ENCODE data around the gene MYL5.

The MYL5 gene

DNA sequence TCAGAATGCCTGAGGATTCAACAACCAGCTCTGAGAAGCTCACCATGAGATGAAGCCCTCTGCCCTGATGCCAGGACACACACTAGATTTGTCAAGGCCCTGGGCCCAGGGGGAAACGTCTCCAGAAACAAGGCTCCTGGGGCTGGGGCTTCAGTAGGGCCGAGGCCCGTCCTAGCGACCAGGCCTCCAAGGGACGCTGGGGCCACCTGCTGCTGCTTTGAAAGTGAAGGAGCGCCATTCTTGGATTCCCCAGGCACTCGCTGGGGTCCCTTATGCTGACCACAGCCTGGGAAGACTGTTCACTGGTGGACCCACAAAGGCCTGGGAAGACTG lies 25.1 kb upstream of the MYL5 start:
- POLR2A ChIA-PET: no interaction called here
- TF ChIP-seq CTCF (IDR thresholded peaks at IDR 0.05; ENCODE audit: insufficient read depth, low read length, missing control alignments): no peak
- no peak for DNase-seq (ENCODE audit: low read depth, low spot score)
- H3K4me3 ChIP-seq (ENCODE audit: low read depth, low read length): no peak overlapping the region
- CTCF ChIA-PET: no interaction called here

GRCh38 chr4:649751-650310 lies 24.5 kb upstream of the MYL5 start:
- DNase-seq (ENCODE audit: low read depth, low spot score): no peak
- CTCF ChIA-PET: no interaction called here
- TF ChIP-seq CTCF (IDR thresholded peaks at IDR 0.05; ENCODE audit: insufficient read depth, low read length, missing control alignments): no peak
- POLR2A ChIA-PET: no interaction called here
- no peak overlapping the region for H3K4me3 ChIP-seq (ENCODE audit: low read depth, low read length)

DNA sequence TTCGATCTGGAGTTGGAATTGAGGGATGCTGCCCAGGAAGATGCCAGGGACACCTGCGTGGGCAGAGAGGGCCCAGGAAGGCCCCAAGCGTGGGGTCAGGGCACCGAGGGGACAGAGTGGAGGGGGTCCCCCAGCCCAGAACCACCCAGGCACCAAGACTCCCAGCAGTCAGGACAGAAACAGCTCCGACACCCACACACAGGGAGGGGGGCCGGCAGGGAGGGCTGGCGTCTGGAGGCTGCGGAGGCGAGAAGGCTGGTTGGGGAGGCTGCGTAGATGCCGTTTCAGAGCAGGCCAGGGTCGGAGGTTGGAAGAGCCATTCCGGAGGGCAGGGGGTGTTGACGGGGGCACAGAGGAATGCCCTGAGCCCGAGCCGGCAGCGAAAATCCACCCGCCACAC lies 23.9 kb upstream of the MYL5 start:
- no peak for TF ChIP-seq CTCF (IDR thresholded peaks at IDR 0.05; ENCODE audit: insufficient read depth, low read length, missing control alignments)

GRCh38 chr4:650951-651883 lies 23.1 kb upstream of the MYL5 start:
- H3K4me3 ChIP-seq (ENCODE audit: low read depth, low read length): no peak overlapping the region
- POLR2A ChIA-PET: no interaction called here
- no peak for TF ChIP-seq CTCF (IDR thresholded peaks at IDR 0.05; ENCODE audit: insufficient read depth, low read length, missing control alignments)
- DNase-seq (ENCODE audit: low read depth, low spot score): no peak
- CTCF ChIA-PET: no interaction called here

More for the DNA sequence above, 23.9 kb upstream of the MYL5 start:
- ChIA-PET CTCF (no interaction called here), POLR2A (no interaction called here)
- no peak overlapping the region for H3K4me3 ChIP-seq (ENCODE audit: low read depth, low read length)
- no peak for DNase-seq (ENCODE audit: low read depth, low spot score)

- no peak overlapping the region for H3K4me3 ChIP-seq (ENCODE audit: low read depth, low read length)
- CTCF ChIA-PET: no interaction called here
- TF ChIP-seq CTCF (IDR thresholded peaks at IDR 0.05; ENCODE audit: insufficient read depth, low read length, missing control alignments): no peak
- DNase-seq (ENCODE audit: low read depth, low spot score): no peak
- POLR2A ChIA-PET: no interaction called here
Measured at GRCh38 chr4:651884-652642, 22.3 kb upstream of the MYL5 start.

Measured in AG04449 (cell line).